ENCODE data around the gene ZNF740.
A peak's percentile ranks its signal among the peaks of the same experiment; 100 is the strongest.
"Not testable (repeated sequence)": the region's sequence is repeated elsewhere in the genome, so short reads cannot be mapped to it uniquely, and the experiment has no call there.

ZNF740 gene

DNA sequence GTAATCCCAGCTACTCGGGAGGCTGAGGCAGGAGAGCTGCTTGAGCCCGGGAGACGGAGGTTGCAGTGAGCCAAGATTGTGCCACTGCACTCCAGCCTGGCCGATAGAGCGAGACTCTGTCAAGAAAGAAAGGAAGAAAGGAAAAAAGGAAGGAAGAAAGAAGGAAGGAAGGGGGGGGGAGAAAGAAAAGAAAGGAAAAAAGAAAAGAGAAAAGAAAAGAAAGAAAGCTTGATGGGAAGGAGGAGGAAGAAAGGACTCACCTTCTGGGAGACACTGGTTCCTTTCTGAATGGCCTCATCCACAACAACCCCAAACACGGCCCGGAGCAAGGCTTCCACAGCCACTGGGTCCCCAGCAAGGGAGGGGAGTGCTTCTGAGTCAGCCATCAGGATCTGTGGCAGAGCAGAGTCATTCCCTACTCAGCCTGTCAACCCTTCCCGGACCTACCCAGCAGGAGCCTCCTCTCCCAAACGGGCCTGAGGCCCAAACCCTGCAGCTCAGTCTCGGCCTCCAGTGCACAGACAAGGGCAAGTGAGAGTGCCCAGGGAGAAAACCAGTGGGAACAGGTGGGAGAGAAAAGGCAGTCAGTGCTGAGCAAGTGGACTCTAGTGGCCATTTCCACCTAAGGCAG lies 7.3 kb upstream of the ZNF740 start:
- no peak for DNase-seq

DNA sequence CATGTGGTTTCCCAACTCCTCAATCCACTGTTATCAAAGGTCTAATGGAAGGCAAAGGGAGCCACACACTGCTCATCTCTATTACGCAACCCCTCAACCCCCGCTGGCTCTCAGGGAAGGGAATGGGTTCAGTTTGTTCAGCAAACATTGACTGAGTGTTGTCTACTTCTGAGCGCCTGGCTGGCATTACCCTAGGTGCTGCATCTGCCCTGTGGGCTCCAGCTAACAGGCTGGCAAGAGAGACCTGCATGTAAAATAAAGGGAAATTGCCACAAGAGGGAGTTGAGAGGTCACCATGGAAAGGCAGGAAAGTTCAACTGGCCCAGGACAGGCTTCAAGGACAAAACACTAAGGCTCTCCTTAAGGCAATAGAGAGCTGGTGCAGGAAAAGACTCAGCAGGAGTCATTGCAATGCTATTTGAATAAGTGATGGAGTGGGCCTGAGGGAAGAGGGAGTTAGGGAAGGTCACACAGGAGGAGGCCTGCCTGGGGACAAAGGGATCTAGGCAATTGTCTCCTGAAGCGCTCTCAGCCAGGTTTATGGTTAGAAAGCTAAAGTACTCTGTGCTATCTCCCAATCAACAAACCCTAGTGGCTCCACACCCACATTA lies 5.5 kb upstream of the ZNF740 start:
- DNase-seq: no peak

DNA sequence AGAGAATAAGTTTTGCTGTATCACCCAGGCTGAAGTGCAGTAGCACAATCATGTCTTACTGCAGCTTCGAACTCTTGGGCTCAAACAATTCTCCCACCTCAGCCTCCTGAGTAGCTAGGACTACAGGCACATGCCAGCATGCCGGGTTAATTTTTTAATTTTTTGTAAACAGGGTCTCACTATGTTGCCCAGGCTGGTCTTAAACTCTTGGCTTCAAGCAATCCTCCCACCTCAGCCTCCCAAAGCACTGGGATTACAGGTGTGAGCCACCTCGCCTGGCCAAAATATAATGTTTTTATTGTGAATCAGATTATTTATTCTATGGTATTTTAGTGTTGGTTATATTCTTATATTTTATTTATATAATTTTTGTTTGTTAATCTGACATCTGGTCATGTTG lies 3.8 kb upstream of the ZNF740 start:
- DNase-seq: no peak

DNA sequence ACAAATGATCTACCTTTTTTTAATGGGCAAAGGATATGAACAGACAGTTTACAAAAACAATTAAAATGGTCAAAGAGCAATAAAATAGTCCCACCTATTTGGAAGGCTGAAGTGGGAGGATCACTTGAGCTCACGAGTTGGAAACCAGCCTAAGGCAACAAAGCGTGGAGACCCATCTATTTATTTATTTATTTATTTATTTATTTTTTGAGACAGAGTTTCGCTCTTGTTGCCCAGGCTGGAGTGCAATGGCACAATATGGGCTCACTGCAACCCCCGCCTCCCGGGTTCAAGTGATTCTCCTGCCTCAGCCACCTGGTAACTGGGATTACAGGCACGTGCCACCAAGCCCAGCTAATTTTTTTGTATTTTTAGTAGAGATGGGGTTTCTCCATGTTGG lies 3.1 kb upstream of the ZNF740 start:
- DNase-seq: not testable (repeated sequence)

DNA sequence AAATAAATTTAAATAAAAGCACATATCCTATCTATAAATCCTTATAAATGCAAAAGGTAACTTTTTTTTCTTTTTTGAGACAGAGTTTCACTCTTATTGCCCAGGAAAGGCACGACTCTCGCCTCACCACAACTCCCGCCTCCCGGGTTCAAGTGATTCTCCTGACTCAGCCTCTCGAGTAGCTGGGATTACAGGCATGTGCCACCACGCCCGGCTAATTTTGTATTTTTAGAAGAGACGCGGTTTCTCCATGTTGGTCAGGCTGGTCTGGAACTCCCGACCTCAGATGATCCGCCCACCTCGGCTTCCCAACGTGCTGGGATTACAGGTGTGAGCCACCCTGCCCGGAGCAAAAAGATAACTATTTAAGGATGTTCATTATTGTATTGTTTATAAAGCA lies 1.7 kb upstream of the ZNF740 start:
- not testable (repeated sequence) for DNase-seq

DNA sequence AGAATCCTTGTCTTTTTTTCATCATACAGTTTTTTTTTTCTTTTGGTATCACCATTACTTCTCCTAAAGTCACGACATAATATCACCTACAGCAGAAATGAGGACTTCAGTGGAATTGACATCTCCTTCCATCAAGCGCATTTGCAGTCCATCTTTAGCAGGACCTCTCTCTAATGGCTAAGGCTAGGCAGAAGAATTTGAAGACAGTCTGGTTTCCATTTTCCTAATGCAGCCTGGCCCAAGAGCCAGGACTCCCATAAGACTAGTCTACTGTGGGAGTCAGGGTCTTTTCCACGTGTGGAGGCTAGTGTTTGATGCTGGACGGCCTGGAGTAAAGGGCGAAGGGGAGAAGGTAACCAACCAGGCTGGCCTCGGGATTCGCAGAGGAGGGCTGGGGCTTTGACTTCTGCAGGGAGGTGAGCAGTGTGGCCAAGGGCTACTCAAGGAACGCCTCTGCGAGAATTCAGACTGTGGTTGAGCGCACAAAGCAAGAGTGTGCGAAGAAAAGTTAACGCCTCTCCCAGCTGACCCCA lies 769 bp upstream of the ZNF740 start:
- DNase-seq: no peak

DNA sequence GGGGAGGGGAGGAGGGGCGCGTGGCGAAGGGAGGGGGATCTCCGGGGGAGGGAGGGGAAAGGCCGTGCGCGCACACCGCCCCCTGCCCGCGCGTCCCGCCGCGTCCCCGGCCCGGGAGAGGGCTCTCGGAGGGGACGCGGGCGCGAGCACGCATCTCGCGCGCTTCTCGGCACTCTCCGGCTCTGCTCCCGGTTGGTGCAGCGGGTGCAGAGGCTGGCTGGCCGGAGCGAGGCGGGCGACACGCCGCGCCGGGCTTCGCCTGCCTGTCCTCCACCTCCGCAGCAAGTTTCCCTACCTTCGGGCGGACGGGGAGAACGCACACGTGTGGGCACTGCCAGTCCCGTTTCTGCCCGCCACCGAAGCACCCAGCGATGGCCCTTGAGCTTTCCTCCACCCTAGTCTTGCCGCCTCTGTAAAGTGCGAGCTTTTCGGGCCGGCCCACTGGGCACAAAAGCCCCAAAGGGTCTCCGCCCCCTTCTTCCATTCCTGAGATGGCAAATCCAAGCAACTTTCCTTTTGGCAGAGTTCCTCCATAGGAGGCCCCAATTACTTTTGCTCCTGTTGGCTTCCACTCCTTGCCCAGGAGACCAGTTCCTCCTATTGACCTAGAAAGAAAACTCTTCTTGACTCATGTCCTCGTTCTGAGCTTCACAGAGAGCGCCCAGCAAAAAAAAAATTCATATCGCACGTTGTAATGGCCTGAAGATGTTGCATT lies 566 bp downstream of the ZNF740 start:
- peak; percentile 86 for DNase-seq

DNA sequence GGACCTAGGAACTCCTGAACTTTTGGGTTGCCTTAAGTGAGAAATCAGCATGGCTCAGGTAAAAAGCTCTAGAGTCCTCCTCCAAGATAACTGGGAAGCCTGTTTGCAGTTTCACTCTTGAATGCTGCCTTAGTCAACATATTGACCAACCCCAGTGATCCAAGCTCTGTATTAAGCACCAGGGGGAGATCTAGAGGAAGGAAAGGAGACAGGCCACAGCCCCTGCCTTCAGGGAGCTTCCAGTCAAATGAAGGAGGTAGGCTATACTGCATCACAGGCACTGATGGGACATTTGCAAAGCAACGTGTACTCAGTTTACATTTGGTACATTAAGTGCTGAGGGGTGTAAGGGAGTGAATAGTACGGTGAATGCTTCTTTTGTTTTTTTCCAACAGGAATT lies 1.4 kb downstream of the ZNF740 start:
- DNase-seq: no peak

DNA sequence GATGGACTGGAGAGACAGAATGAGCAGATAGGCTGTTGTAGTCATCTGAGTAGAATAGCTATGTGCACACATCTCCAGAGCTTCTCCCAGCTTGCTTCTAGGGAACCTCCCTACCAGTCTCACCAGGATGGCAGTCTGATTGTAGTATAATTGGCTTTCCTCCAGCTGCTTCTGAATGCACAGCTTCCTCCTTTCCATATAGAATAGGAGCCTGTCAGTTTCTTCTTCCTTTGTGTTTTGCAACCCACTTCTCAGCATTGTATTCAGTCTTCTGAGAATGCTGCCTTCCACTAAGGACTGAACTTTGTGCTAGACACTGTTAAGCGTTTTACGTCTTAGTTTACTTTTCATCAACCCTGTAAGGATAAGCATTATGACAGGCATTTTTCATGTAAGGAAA lies 2.4 kb downstream of the ZNF740 start:
- no peak for DNase-seq

DNA sequence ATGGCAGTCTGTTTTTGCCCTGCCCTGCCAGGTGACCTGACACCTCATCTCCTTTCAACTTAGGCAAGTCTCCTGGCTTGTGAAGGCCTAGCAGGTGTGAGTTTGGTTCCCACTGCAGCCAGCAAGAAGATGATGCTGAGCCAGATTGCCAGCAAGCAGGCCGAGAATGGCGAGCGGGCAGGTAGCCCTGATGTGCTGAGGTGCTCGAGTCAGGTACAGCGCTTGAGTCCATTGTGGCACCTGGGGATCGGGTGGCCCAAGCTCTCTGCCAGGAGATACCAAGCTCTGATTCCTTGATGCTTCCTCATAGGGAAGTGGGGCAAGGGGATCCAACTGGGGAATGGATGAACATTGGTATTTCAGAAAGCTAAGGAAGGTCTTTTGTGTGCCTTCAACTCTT lies 4.3 kb downstream of the ZNF740 start:
- no peak for DNase-seq

DNA sequence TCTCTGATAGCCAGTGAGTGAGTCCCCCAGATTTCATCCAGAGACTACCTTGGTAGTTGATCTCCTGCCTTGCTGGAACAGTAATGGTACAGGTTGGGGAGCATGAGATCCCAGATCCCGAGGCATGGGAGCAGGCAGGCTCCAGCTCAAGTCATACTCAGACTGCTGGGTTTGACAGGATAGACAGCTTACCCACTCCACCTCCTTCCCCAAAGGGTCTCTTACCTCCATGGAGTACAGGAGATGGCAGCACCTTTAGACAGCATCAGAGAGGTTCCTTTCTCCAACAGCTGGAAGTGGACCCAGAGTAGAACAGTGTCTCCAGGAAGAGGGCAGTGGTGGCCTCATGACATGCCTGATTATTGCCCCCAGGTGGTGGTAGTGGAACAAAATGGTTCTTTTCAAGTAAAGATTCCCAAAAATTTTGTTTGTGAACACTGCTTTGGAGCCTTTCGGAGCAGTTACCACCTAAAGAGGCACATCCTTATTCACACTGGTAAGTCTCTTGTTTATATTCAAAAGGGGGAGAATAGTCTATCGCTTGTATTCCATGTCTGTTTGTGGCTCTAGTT lies 5.1 kb downstream of the ZNF740 start:
- DNase-seq: no peak

DNA sequence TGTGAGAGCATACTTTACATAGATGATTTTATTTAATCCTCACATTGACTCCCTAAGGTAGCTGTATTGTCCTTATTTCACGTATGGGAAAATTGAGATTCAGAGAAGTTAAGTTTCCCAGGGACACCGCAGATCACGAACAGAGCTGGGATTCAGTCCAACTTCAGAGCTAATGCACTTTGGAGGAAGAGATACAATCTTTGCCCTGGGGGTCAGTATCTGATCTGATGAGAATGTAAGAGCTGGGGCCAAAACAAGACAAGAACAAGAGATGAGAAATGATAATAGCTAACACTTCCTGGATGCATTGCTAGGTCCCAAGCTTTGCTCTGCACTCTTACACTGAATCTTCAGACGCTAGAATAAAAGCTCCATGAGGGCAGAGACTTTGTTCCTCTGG lies 6.2 kb downstream of the ZNF740 start:
- no peak for DNase-seq

DNA sequence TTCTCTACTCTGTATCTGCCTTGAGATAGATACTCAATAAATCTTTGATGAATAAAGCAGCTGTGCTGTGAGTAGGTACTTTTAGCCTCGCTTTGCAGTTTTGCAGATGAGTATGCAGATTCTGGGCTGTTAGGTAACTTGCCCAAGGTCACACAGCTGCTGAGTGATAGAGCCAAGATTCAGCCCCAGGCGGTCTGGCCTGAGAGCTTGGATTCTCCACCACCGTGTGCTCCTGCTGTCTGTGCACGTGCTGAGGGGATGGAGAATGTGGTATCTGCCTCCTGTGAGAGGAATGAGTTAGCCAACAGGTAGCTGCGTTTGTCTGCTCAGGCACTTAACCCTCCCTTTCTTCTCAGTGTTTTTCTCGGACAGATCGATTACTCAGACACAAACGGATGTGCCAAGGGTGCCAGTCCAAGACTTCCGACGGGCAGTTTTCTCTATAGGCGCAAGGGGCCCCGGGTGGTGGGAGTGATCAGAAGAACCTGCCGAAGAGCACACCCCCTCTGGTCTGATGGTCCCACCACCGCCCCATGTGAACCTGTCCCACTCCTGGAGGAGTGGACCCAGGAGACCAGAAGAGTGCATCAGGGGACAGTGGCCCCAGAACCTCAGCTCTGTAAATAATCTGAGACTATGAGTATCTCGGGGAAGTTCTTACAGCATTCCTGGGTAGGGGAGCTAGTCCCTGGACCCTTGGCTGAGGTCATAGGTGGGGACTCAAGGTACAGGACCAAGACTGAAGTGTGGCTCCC lies 6.8 kb downstream of the ZNF740 start:
- no peak for DNase-seq

DNA sequence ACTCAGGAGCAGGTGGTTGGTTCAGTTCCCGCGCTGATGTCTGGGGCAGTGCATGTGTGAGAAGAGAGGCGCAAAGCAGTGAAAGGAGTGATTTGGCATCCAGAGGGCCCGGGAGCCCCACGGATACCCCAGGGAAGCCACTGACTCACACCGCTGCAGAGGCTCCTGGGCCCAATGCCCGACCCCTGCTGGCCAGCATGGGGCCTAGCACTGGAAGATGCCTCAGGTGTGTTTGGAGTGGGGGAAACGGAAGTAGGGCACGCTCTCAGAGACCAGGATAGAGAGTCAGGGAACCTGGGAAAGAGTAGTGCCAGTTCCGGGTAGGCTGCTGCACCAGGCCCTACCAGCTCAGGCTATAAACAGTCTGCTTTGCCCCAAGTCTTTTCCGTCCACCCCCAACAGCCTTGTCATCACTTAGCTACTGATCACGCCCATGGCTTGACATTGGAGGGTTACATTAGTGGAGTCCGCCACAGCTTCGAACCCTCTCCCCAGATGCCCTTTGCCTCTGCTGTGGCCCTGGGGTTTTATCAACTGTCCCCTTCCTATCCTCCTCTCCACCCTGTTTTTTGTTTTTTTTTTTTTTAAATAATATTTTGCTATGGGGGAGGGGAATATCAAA lies 9.7 kb downstream of the ZNF740 start:
- DNase-seq: peak; percentile 43

DNA sequence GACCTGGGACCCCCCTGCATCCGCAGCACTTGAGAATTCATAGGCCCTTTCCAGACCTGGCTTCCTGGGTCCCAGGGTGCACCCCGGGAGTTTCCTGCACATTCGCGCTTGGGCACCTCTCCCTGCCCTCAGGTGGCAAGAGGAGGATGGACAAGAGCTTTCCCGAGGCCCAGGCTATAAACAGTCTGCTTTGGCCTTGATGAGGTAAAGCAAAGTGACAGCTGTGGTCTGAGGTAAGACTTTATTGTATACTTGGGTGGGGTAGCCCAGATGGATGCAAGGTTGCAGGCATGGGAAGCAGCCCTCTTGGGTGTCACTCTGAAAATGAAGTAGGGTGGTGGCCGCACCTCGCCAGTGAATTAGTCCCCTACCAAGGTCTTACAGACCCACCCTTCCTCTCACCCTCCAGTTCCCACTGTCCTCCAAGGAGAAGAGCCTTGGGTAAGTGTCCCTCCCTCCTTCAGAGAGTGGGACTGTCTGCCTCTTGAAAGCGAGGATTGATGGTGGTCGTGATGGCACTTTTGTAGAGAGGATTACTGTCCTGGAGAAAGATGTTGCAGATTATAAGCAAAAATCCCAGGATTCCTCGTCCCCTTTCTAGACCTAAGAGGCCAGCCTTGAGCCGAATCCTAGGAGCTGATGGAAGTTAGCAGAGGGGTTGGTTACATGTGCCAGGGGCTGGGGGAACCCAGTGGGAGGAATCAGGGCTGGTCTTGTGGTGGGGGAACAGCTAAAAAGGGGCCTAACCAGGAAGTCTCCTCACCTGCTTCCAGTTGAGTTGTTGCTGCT lies 10.8 kb downstream of the ZNF740 start:
- no peak for DNase-seq

DNA sequence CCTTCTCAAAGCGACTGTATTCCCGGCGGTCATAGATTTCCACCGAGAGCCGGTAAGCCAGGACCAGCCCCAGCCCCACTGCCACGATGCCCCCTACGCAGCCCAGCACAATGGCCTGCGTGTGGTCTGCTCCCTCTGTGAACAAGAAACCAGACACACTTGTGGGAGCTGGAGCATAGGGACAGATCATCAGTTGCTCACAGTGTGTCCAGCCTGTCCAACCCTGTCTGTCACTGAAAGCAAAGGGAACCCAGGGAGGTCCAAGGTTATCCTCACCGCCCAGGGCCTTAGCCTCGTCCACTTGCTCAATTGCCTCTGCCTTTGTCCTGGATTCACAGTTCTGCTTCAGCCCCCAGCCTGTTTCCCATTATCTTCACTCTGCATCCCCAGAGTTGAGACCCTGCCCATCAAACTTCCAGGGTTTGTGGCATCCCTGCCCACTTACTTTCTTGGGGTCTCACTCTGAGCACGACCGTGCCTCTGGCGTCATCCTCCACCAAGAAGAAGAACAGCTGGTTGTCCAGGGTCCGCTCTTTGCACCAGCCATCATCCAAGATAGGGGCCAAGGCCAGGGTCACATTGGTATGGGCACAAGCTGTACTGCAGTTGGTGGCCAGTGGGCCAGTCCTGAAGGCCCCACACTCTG lies 11.5 kb downstream of the ZNF740 start:
- DNase-seq: no peak

DNA sequence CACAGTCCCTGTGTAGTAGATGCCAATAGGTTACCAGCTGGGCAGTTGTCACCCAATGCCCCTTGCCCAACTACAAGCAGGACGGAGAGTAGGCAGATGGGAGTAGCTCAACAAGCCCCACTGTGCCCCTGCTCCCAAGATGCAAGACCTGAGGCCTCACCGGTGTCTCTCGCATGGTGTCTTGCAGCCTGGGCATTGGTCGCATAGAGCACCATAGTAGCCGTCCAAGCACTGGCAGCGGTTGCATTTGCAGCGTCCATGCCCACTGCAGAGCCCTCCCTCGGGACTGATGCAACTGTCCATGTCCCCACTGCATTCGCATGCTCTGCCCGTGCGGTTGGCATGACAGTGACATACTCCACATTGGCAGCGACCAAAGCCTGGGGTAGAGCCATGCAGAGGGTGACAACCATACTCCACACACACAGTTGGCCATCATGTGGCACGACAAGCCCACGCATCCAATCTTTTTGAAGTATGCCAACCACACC lies 12.1 kb downstream of the ZNF740 start:
- DNase-seq: no peak

DNA sequence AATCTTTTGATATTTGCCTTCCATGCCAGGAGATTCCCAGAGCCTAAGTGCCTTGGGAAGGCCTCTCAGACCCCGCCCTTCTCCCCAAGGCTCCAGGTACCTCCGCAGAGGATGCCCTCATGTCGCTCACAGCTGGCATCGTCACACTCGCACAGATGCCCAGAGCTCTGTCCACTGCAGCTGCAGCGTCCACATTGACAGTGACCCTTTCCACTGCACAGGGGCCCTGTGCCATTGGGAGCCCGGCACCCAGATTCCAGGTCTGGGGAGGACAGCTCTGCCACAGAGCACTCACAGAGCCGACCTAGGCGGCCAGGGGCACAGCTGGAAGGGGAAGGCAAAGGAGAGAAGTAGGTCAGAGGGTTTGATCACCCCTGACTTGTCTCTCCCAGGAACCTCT lies 12.5 kb downstream of the ZNF740 start:
- DNase-seq: no peak

DNA sequence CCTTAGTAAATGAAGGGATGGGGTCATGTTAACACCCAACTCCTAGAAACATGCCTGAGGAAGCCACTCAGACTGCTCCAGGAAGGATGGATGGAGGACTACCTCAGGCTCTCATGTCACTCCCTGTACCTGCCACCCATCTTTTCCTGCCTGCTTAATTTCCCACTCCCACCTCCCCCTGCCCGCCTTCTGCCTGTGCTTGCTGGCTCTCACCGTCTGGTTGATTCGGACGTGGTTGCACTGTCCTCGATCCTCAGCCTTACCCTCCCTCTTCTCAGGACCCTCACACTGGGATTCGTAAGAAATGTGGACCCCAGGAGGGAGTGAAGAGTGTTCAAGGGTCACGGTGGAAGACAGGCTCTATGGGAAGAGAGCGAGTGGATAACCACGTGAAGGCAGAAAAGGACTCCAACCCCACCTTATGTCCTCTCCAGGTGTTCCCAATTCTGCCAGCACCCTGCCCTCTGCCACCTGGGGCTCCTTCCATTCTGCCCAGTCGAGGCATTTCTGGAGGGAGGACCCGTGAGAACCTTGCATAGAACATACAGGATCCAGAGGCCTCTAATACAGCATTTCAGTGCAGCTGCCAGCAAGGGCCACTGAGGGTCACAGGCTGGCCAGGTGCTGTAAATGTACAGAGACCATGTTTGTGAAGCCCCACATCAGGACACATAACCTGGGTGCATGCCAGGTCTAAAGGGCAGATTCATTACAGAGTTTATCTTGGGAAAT lies 13.6 kb downstream of the ZNF740 start:
- no peak for DNase-seq

DNA sequence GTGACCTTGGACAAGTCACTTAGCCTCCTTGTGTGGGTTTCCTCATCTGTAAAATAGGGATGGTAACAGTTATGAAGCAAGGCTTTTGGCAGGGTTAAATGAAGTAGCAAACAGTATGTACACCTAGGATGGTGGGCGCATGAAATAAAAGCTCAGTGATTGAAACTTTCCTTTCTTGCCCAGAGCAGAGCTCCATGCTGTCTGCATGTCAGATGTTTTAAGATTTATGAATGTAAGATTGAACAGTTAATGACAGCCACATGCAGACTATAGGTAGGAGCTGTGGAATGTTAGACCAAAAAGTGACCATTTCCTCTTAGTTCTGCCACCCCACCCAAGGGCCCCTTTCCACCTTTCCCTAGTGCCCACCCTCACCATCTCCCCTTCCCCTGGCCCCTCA lies 14.5 kb downstream of the ZNF740 start:
- DNase-seq: no peak

Data from CD4-positive, alpha-beta T cell treated with Interleukin-4 for 4 hours (primary cell).